Umbilical cord (tissue), 2 donors: Measurements from ENCODE around the gene ENAH. TPM values are rescaled to one million over a fixed set of nuclear protein-coding genes. Genes with fewer than 3 reads are reported as not detected.
A peak's percentile ranks its signal among the peaks of the same experiment; 100 is the strongest.

Experiments used
- DNase-seq: peaks from one replicate; pipeline ENCODE4 v3.0.0-alpha.2; 2015; ENCODE audit warnings: low spot score
- total RNA-seq: library from RNA; depleted of rRNA; stranded (reverse); fragments of >200 nt; gene quantifications from one replicate; pipeline ENCODE4 v1.2.3, GENCODE V29; 2014; ENCODE audit warnings: low replicate concordance; ENCODE audit not compliant: insufficient read depth

Gene ENAH
- total RNA-seq, 1 donor from 2014 or later, result 279 TPM

GRCh38 chr1:225567789-225568188 is 85.1 kb downstream of the ENAH start:
- no peak for DNase-seq

GRCh38 chr1:225565847-225566246 is 87.1 kb downstream of the ENAH start:
- DNase-seq, result peak; percentile 77

GRCh38 chr1:225561675-225562074 is 91.2 kb downstream of the ENAH start:
- DNase-seq, result no peak

GRCh38 chr1:225559902-225560301 is 93.0 kb downstream of the ENAH start:
- DNase-seq, result no peak

GRCh38 chr1:225559326-225559725 is 93.6 kb downstream of the ENAH start:
- DNase-seq, result no peak

GRCh38 chr1:225556694-225557093 is 96.2 kb downstream of the ENAH start:
- no peak for DNase-seq

GRCh38 chr1:225555821-225556220 is 97.1 kb downstream of the ENAH start:
- no peak for DNase-seq

- DNase-seq, result no peak
Observed at GRCh38 chr1:225554216-225554812, 98.6 kb downstream of the ENAH start.

- DNase-seq, result no peak
Observed at GRCh38 chr1:225549821-225550220, 103.1 kb downstream of the ENAH start.

- DNase-seq, result no peak
Observed at GRCh38 chr1:225548140-225548857, 104.6 kb downstream of the ENAH start.

- no peak for DNase-seq
Observed at GRCh38 chr1:225545649-225546048, 107.3 kb downstream of the ENAH start.

GRCh38 chr1:225544924-225545323 is 108.0 kb downstream of the ENAH start:
- no peak for DNase-seq

GRCh38 chr1:225544263-225544662 is 108.7 kb downstream of the ENAH start:
- DNase-seq, result no peak

GRCh38 chr1:225543350-225543749 is 109.6 kb downstream of the ENAH start:
- DNase-seq, result no peak

- DNase-seq, result no peak
Observed at GRCh38 chr1:225541383-225541782, 111.5 kb downstream of the ENAH start.

- DNase-seq, result no peak
Observed at GRCh38 chr1:225539575-225539974, 113.3 kb downstream of the ENAH start.

- no peak for DNase-seq
Observed at GRCh38 chr1:225539069-225539468, 113.9 kb downstream of the ENAH start.

GRCh38 chr1:225537554-225538251 is 115.2 kb downstream of the ENAH start:
- no peak for DNase-seq

- DNase-seq, result no peak
Observed at GRCh38 chr1:225535280-225535679, 117.6 kb downstream of the ENAH start.

GRCh38 chr1:225534772-225535171 is 118.2 kb downstream of the ENAH start:
- no peak for DNase-seq

GRCh38 chr1:225534135-225534534 is 118.8 kb downstream of the ENAH start:
- DNase-seq, result no peak

- no peak for DNase-seq
Observed at GRCh38 chr1:225533238-225533637, 119.7 kb downstream of the ENAH start.
